CD4-positive, alpha-beta T cell (primary cell): ENCODE results near the gene ABCC11. TPM values are rescaled to one million over a fixed set of nuclear protein-coding genes. Genes with fewer than 3 reads are reported as not detected.

Source experiments
- ATAC-seq: fragments of 200-7000 bp; cut with Tn5 transposase; one replicate; pipeline ENCODE4 v1.10.0; 2022; ENCODE audit warnings: mild to moderate bottlenecking; ENCODE audit not compliant: poor library complexity
- CTCF ChIA-PET: fragments of 350-600 bp; sonication (Branson Sonifier 250); formaldehyde crosslinking; loops from one replicate; lab custom pipeline; 2021; ENCODE audit warnings: antibody characterized with exemption, inconsistent platforms; lab: Charles Lee
- POLR2A ChIA-PET: fragments of 350-600 bp; sonication (Branson Sonifier 250); formaldehyde crosslinking; loops from one replicate; lab custom pipeline; 2021; ENCODE audit warnings: antibody characterized with exemption, inconsistent platforms; lab: Charles Lee
- DNase-seq, 14 experiments: peaks; one replicate each; pipeline ENCODE4 v3.0.0-alpha.2; 2013 to 2020; ENCODE audit warnings: mixed read lengths in 2 of 14
- H3K27ac ChIP-seq, 2 donors: one replicate each; pipeline versions ENCODE4 v1.5.1 to v1.7.0; 2013; ENCODE audit warnings: low read length in 2 of 2, low read depth in 1 of 2, mild to moderate bottlenecking in 1 of 2
- H3K27me3 ChIP-seq, 2 experiments: 1 replicate in 1 of 2; 2 replicates in 1 of 2; pipeline versions ENCODE4 v1.6.1 to v1.7.0; 2013; ENCODE audit warnings: low read length in 2 of 2, control low read depth in 1 of 2, mild to moderate bottlenecking in 1 of 2, moderate library complexity in 1 of 2; ENCODE audit not compliant: insufficient read depth in 2 of 2, control insufficient read depth in 1 of 2
- H3K36me3 ChIP-seq: one replicate; pipeline ENCODE4 v1.6.1; 2013; ENCODE audit warnings: low read length, control low read depth; ENCODE audit not compliant: insufficient read depth
- H3K4me1 ChIP-seq: one replicate; pipeline ENCODE4 v1.6.1; 2013; ENCODE audit warnings: low read length, control low read depth; ENCODE audit not compliant: insufficient read depth
- H3K4me3 ChIP-seq: one replicate; pipeline ENCODE4 v1.5.1; 2013; ENCODE audit warnings: mild to moderate bottlenecking, low read length, moderate library complexity
- H3K9me3 ChIP-seq, 2 experiments: 1 replicate in 1 of 2; 2 replicates in 1 of 2; pipeline versions ENCODE4 v1.6.1 to v1.7.0; 2013; ENCODE audit warnings: low read length in 2 of 2, mild to moderate bottlenecking in 2 of 2, control low read depth in 1 of 2, moderate library complexity in 1 of 2; ENCODE audit not compliant: control insufficient read depth in 1 of 2, insufficient read depth in 1 of 2
- H3K27ac Mint-ChIP-seq: one replicate; pipeline ENCODE4 v1.8.0; 2020; ENCODE audit warnings: mixed read lengths
- H3K27me3 Mint-ChIP-seq: one replicate; pipeline ENCODE4 v1.8.0; 2021; ENCODE audit warnings: mixed read lengths
- H3K36me3 Mint-ChIP-seq: one replicate; pipeline ENCODE4 v1.8.0; 2021; ENCODE audit warnings: low read depth, mixed read lengths
- H3K4me1 Mint-ChIP-seq: one replicate; pipeline ENCODE4 v1.8.0; 2021; ENCODE audit warnings: low read depth, mixed read lengths
- H3K4me3 Mint-ChIP-seq: one replicate; pipeline ENCODE4 v1.8.0; 2020; ENCODE audit warnings: mild to moderate bottlenecking, mixed read lengths
- H3K9me3 Mint-ChIP-seq: one replicate; pipeline ENCODE4 v1.8.0; 2020; ENCODE audit warnings: mixed read lengths
- intact Hi-C, 2 experiments: fragments of 100-400 bp; cut with DNase I in 1 of 2; cut with micrococcal nuclease in 1 of 2; formaldehyde crosslinking; loops; one replicate each; pipeline versions ENCODE4 v1.15.1 to v1.9.0; 2023 to 2025; cut with DNase I, micrococcal nuclease
- total RNA-seq, 174 experiments: library from RNA in 2 of 174; stranded (reverse) in 2 of 174; gene quantifications; one replicate each; pipeline ENCODE4 v1.2.3 and lab custom pipeline; 2021 to 2026
- TF ChIP-seq, protein P1 (sequence below): fragments of 200-600 bp; IDR thresholded peaks from one replicate; pipeline ENCODE4 v1.8.0; 2022; ENCODE audit warnings: antibody characterized with exemption, mild to moderate bottlenecking

ABCC11 gene
- total RNA-seq, 2 experiments from 2014 or later: 0.08 TPM; not detected in 1

DNA sequence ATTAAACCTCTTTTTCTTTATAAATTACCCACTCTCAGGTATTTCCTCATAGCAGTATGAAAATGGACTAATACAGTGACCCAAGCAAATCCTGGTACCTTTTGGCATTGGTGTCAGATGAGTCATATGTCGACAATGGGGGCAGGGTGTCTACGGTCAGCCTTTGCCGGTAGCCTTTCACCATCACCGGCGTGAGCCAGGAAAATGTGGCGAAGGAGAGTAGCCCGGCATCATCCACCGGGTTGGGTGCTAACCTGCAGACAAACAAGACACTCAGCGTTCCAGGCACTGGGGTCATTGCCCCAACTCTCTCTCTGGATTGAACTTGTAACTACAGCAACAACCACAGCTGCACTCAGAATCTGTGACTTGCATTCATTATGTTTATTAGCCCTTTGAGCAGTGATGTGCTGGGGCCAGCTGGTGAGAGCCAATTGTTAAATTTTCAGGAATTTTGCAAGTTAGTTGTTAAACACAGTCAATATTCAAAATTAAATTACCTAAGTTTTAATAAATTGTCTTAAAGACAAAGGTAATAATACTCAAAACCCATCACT, 103.4 kb downstream of the ABCC11 start:
- H3K36me3 Mint-ChIP-seq: no peaks in the 10 kb centered on the region
- Histone ChIP-seq H3K36me3 (no peaks in the 10 kb centered on the region), H3K27ac (no peak overlapping the region), H3K27me3 (peaks cover 0 to 3% of the 10 kb centered on the region in 2 experiments), H3K4me1 (no peaks in the 10 kb centered on the region), H3K9me3 (peaks cover 0 to 8% of the 10 kb centered on the region in 2 experiments), H3K4me3 (no peak overlapping the region)
- H3K4me1 Mint-ChIP-seq: no peaks in the 10 kb centered on the region
- CTCF ChIA-PET: no interaction called here
- H3K9me3 Mint-ChIP-seq: no peaks in the 10 kb centered on the region
- H3K27ac Mint-ChIP-seq: no peak overlapping the region
- POLR2A ChIA-PET: no interaction called here
- intact Hi-C loops: no loop called here
- no peak for DNase-seq
- peaks cover 17% of the 10 kb centered on the region for H3K27me3 Mint-ChIP-seq
- ATAC-seq: no peak
- TF ChIP-seq, protein P1, sequence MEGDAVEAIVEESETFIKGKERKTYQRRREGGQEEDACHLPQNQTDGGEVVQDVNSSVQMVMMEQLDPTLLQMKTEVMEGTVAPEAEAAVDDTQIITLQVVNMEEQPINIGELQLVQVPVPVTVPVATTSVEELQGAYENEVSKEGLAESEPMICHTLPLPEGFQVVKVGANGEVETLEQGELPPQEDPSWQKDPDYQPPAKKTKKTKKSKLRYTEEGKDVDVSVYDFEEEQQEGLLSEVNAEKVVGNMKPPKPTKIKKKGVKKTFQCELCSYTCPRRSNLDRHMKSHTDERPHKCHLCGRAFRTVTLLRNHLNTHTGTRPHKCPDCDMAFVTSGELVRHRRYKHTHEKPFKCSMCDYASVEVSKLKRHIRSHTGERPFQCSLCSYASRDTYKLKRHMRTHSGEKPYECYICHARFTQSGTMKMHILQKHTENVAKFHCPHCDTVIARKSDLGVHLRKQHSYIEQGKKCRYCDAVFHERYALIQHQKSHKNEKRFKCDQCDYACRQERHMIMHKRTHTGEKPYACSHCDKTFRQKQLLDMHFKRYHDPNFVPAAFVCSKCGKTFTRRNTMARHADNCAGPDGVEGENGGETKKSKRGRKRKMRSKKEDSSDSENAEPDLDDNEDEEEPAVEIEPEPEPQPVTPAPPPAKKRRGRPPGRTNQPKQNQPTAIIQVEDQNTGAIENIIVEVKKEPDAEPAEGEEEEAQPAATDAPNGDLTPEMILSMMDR: no peak
- no peak overlapping the region for H3K4me3 Mint-ChIP-seq

GRCh38 chr16:48140821-48141220, 106.5 kb downstream of the ABCC11 start:
- intact Hi-C loops: no loop called here
- DNase-seq: no peak
- TF ChIP-seq, protein P1: no peak
- POLR2A ChIA-PET: no interaction called here
- Mint-ChIP-seq H3K27ac (no peak overlapping the region), H3K27me3 (peaks cover 12% of the 10 kb centered on the region), H3K9me3 (no peaks in the 10 kb centered on the region), H3K4me1 (no peaks in the 10 kb centered on the region), H3K36me3 (no peaks in the 10 kb centered on the region), H3K4me3 (no peak overlapping the region)
- Histone ChIP-seq H3K9me3 (peaks cover 0 to 8% of the 10 kb centered on the region in 2 experiments), H3K27me3 (peaks cover 0 to 3% of the 10 kb centered on the region in 2 experiments), H3K36me3 (no peaks in the 10 kb centered on the region), H3K4me1 (no peaks in the 10 kb centered on the region), H3K4me3 (no peak overlapping the region), H3K27ac (no peak overlapping the region)
- no peak for ATAC-seq
- CTCF ChIA-PET: no interaction called here

- Histone ChIP-seq H3K4me3 (no peak overlapping the region), H3K36me3 (no peaks in the 10 kb centered on the region), H3K27ac (no peak overlapping the region), H3K27me3 (peaks cover 0 to 3% of the 10 kb centered on the region in 2 experiments), H3K4me1 (no peaks in the 10 kb centered on the region), H3K9me3 (peaks cover 0 to 8% of the 10 kb centered on the region in 2 experiments)
- H3K36me3 Mint-ChIP-seq: no peaks in the 10 kb centered on the region
- H3K4me3 Mint-ChIP-seq: no peak overlapping the region
- no peak overlapping the region for H3K27ac Mint-ChIP-seq
- ChIA-PET CTCF (no interaction called here), POLR2A (no interaction called here)
- DNase-seq (no peak), ATAC-seq (no peak)
- H3K4me1 Mint-ChIP-seq: no peaks in the 10 kb centered on the region
- peaks cover 12% of the 10 kb centered on the region for H3K27me3 Mint-ChIP-seq
- intact Hi-C loops: no loop called here
- H3K9me3 Mint-ChIP-seq: no peaks in the 10 kb centered on the region
- TF ChIP-seq, protein P1: no peak
Measured at GRCh38 chr16:48139517-48139916, 107.8 kb downstream of the ABCC11 start.
